ENCODE data around the gene GBX1. TPM values are rescaled to one million over a fixed set of nuclear protein-coding genes. Genes with fewer than 3 reads are reported as not detected.
A peak's percentile ranks its signal among the peaks of the same experiment; 100 is the strongest.

The GBX1 gene
- total RNA-seq, 1 experiment from 2014 or later: not detected

DNA sequence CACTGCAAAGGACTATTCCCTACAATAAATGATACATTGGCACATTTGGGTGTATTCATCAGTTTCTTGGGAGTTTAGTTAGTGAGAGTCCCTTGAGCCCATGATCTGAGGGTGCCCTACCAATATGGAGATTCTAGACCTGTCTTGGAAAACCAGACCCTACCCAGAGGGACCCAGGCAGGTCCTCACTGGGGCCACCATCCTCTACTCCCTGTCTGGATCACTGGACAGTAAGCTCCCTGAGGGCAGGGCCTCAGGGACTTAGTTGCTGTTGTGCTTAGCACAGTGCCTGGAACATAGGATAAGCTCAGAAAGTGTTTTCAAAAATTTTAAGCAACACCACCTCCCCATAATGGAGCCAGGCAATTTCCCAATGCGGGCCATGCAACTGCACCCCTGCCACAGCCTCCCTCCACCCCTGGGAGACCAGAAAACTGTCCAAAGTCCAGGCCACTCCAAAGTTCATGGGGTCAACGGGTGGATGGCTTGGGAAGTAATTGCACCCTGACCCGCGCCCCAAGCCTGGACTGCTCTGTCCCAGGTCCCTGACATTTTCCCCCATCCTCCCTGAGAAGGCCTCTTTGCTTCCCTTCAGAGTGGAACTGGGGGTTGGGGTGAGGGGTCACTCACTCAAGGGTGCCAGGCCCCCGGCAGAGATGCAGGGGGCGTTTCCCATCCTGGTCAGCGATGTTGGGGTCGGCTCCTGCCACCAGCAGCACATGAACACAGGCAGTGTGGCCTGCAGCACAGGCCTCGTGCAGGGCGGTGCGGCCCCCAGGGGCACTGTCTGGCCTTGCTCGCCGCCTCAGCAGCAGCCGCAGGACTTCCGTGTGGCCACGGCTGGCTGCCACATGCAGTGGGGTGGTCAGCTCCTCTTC, 18.5 kb upstream of the GBX1 start:
- Histone ChIP-seq H3K4me1 (no peaks in the 10 kb centered on the region), H3K4me3 (ENCODE audit: low read depth, low read length) (no peak overlapping the region), H3K9me3 (no peaks in the 10 kb centered on the region), H3K27me3 (replicated peaks; ENCODE audit: control insufficient read depth, insufficient read depth, low read length) (no peaks in the 10 kb centered on the region), H3K36me3 (ENCODE audit: control insufficient read depth, insufficient read depth, low read length) (no peaks in the 10 kb centered on the region)
- no peak overlapping the region for H3K27ac Mint-ChIP-seq (ENCODE audit: unreplicated experiment)
- intact Hi-C loops (cut with micrococcal nuclease; ENCODE audit: unreplicated experiment): no loop called here
- BruUV-seq (replicated peaks): no TSS peak
- no peak for DNase-seq
- H3K4me3 Mint-ChIP-seq (ENCODE audit: unreplicated experiment): no peak overlapping the region
- ChIA-PET POLR2A (no interaction called here), CTCF (no interaction called here)
- H3K4me1 Mint-ChIP-seq (ENCODE audit: low read depth, unreplicated experiment): no peaks in the 10 kb centered on the region
- no peaks in the 10 kb centered on the region for H3K36me3 Mint-ChIP-seq (ENCODE audit: insufficient read depth, unreplicated experiment)
- no peaks in the 10 kb centered on the region for H3K9me3 Mint-ChIP-seq (ENCODE audit: unreplicated experiment)
- TF ChIP-seq, protein P1, sequence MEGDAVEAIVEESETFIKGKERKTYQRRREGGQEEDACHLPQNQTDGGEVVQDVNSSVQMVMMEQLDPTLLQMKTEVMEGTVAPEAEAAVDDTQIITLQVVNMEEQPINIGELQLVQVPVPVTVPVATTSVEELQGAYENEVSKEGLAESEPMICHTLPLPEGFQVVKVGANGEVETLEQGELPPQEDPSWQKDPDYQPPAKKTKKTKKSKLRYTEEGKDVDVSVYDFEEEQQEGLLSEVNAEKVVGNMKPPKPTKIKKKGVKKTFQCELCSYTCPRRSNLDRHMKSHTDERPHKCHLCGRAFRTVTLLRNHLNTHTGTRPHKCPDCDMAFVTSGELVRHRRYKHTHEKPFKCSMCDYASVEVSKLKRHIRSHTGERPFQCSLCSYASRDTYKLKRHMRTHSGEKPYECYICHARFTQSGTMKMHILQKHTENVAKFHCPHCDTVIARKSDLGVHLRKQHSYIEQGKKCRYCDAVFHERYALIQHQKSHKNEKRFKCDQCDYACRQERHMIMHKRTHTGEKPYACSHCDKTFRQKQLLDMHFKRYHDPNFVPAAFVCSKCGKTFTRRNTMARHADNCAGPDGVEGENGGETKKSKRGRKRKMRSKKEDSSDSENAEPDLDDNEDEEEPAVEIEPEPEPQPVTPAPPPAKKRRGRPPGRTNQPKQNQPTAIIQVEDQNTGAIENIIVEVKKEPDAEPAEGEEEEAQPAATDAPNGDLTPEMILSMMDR (IDR thresholded peaks at IDR 0.05; ENCODE audit: insufficient read depth in 1 of 2, low read depth in 1 of 2, low read length in 1 of 2, severe bottlenecking in 1 of 2, unreplicated experiment in 1 of 2): no peak
- peaks cover 10% of the 10 kb centered on the region for H3K27me3 Mint-ChIP-seq (ENCODE audit: insufficient read depth, unreplicated experiment)

DNA sequence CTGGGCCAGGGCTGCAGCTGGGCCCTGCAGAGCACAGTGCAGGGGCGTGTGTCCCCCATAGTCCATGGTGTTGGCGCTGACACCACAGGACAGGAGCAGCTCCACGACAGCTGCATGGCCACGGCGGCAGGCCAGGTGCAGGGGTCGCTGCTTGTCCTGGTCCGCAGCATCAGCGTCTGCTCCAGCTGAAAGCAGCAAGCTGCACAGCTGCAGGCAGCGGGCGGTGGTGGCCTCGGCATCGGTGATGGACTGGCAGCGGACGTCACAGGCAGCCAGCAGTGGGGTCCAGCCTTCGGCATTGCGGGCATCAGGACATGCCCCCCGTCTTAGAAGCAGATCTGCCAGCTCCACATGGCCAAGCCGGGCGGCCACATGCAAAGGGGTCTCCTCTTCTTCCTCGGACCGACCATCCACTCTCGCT, 13.5 kb upstream of the GBX1 start:
- H3K27me3 ChIP-seq (replicated peaks; ENCODE audit: control insufficient read depth, insufficient read depth, low read length): no peaks in the 10 kb centered on the region
- H3K4me1 ChIP-seq: no peaks in the 10 kb centered on the region
- H3K9me3 ChIP-seq: no peaks in the 10 kb centered on the region
- TF ChIP-seq, protein P1 (IDR thresholded peaks at IDR 0.05; ENCODE audit: insufficient read depth in 1 of 2, low read depth in 1 of 2, low read length in 1 of 2, severe bottlenecking in 1 of 2, unreplicated experiment in 1 of 2): no peak
- Mint-ChIP-seq H3K9me3 (ENCODE audit: unreplicated experiment) (no peaks in the 10 kb centered on the region), H3K4me1 (ENCODE audit: low read depth, unreplicated experiment) (no peaks in the 10 kb centered on the region), H3K36me3 (ENCODE audit: insufficient read depth, unreplicated experiment) (no peaks in the 10 kb centered on the region), H3K27ac (ENCODE audit: unreplicated experiment) (no peak overlapping the region), H3K4me3 (ENCODE audit: unreplicated experiment) (no peak overlapping the region), H3K27me3 (ENCODE audit: insufficient read depth, unreplicated experiment) (peaks cover 8% of the 10 kb centered on the region)
- ChIA-PET POLR2A (no interaction called here), CTCF (no interaction called here)
- DNase-seq: peak in 1 of 2 experiments; percentile 17
- no peak overlapping the region for H3K4me3 ChIP-seq (ENCODE audit: low read depth, low read length)
- intact Hi-C loops (cut with micrococcal nuclease; ENCODE audit: unreplicated experiment): no loop called here
- no peaks in the 10 kb centered on the region for H3K36me3 ChIP-seq (ENCODE audit: control insufficient read depth, insufficient read depth, low read length)
- BruUV-seq (replicated peaks): no TSS peak

DNA sequence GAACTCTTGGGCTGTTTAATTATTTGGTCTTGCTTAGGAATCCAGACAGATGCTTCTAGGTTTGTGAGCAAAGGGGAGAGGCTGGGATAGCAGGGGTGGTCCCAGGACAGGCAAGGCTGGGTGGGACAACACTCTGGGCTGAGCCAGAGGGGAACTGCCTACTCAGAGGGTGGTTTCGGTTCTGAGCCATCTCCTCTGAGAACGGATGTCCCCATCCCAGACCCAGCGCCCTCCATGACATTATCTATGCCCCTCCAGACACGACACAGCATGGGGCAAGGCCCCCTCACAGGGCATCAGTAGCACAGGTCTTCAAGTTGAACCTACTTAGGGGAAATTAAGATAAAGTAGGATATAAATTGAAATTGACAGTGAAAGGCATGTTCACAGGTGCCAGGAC, 12.5 kb upstream of the GBX1 start:
- POLR2A ChIA-PET: no interaction called here
- CTCF ChIA-PET: interaction anchor here (0.6 kb wide), 1 partner anchor 23 kb away, joined by 10 read pairs; no protein-coding TSS in a partner anchor
- Histone ChIP-seq H3K27me3 (replicated peaks; ENCODE audit: control insufficient read depth, insufficient read depth, low read length) (no peaks in the 10 kb centered on the region), H3K36me3 (ENCODE audit: control insufficient read depth, insufficient read depth, low read length) (no peaks in the 10 kb centered on the region), H3K4me1 (no peaks in the 10 kb centered on the region), H3K4me3 (ENCODE audit: low read depth, low read length) (no peak overlapping the region), H3K9me3 (no peaks in the 10 kb centered on the region)
- Mint-ChIP-seq H3K4me3 (ENCODE audit: unreplicated experiment) (no peak overlapping the region), H3K27me3 (ENCODE audit: insufficient read depth, unreplicated experiment) (peaks cover 11% of the 10 kb centered on the region), H3K4me1 (ENCODE audit: low read depth, unreplicated experiment) (no peaks in the 10 kb centered on the region), H3K27ac (ENCODE audit: unreplicated experiment) (no peak overlapping the region), H3K9me3 (ENCODE audit: unreplicated experiment) (no peaks in the 10 kb centered on the region), H3K36me3 (ENCODE audit: insufficient read depth, unreplicated experiment) (no peaks in the 10 kb centered on the region)
- intact Hi-C loops (cut with micrococcal nuclease; ENCODE audit: unreplicated experiment): no loop called here
- no TSS peak for BruUV-seq (replicated peaks)
- TF ChIP-seq, protein P1 (IDR thresholded peaks at IDR 0.05; ENCODE audit: insufficient read depth in 1 of 2, low read depth in 1 of 2, low read length in 1 of 2, severe bottlenecking in 1 of 2, unreplicated experiment in 1 of 2): no peak
- DNase-seq: peak in 1 of 2 experiments; percentile 19
